AML-193 (cell line): ENCODE measurements around the gene PRPF39.
"Not testable (repeated sequence)": the region's sequence is repeated elsewhere in the genome, so short reads cannot be mapped to it uniquely, and the experiment has no call there.

ENCODE experiments used
- DNase-seq, 2 experiments: peaks; one replicate each; lab custom pipeline; 2025; lab: John Stamatoyannopoulos, UW

The PRPF39 gene, protein sequence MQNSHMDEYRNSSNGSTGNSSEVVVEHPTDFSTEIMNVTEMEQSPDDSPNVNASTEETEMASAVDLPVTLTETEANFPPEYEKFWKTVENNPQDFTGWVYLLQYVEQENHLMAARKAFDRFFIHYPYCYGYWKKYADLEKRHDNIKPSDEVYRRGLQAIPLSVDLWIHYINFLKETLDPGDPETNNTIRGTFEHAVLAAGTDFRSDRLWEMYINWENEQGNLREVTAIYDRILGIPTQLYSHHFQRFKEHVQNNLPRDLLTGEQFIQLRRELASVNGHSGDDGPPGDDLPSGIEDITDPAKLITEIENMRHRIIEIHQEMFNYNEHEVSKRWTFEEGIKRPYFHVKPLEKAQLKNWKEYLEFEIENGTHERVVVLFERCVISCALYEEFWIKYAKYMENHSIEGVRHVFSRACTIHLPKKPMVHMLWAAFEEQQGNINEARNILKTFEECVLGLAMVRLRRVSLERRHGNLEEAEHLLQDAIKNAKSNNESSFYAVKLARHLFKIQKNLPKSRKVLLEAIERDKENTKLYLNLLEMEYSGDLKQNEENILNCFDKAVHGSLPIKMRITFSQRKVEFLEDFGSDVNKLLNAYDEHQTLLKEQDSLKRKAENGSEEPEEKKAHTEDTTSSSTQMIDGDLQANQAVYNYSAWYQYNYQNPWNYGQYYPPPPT

DNA sequence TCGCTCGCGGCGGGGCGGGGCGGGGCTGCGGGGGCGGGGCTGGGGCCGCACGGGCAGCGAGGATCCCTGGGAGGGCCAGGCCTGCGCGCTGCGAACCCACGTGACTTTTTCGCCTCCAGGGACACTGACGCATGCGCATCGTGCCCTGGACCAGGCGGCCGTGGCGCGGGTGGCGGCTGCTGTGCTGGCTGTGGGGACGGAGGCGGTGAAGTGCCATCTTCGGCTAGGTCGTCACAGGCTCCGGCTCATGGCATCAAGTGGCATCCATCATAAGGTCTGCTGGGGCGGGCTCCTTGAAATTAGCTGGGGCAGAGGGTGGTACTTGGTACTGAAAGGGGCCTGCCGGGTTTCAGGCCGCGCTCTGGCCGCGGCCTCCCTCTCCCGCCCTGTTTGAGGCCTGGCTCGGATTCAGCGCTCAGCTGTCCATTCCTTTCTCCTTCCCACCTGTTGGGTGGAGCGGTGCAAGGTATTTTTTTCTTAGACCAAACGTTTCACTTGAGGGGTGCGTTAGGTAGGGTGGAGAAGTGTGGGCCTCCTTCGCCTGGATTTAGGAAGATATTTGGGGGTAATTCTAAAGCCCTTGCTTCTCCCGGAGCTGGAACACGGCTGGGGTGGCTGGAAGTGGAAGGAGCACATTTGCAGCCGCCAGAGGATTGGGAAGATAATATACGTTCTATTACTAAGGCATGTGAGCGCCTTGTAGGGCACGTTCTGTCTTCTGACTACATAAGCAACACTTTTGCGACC is at the start of gene PRPF39:
Gene PRPF39, plus strand, starts transcription at position 141 of the 747 bp plus-strand sequence. CDS start 11,124 bp downstream, outside the sequence.
- DNase-seq: peak; percentile 81 to 88

DNA sequence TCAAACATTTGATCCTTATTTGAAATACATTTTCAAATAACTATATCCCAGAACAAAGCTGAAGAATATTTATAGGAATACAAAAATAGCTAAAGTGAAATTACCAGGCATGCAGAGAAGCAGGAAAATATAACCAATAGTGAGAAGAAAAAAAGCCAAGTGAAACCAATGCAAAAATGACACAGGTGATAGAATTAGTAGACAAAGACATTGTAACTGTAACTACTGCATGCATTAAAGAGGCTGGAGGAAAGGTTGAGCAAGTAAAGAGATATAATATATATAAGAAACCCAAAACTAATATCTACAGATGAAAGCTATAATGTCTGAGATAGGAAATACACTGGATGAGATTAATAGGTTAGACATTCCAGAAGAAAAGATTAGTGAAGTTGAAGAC is 49.2 kb upstream of the PRPF39 start:
- DNase-seq: no peak

DNA sequence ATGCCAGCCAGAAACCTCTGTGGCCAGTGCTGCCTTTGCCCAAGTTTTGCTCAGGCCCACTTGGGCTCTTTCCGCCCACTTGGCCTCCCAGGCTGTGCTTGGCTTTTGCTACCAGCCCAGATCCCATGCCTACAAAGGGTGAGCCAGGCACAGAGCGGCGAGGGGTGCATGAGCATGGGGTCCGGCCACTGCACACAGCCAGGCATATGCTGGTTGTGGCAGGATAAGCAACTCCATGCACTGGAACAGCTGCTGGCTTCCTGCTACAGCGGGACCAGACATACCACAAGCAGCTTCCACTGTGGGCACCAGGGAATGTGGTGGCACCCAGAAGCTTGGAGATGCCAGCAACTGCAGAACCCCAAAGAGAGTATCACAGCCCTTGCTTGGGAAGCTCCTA is 45.7 kb upstream of the PRPF39 start:
- no peak for DNase-seq

DNA sequence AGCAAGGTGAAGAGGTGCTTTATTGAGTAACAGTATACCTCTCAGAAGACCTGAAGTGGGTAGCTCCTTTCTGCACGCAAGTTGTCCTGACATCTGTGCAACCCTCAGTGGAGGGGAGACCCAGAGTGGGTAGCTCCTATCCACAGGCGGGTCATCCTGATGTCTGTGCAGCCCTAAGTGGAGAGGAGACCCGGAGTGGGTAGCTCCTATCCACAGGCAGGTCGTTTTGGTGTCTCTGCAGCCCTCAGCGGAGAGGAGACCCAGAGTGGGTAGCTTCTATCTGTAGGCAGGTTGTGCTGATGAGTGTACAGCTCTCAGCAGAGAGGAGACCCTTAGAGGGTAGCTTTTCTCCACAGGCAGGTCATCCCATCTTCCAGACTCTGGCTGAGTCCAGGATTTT is 45.1 kb upstream of the PRPF39 start:
- no peak for DNase-seq

DNA sequence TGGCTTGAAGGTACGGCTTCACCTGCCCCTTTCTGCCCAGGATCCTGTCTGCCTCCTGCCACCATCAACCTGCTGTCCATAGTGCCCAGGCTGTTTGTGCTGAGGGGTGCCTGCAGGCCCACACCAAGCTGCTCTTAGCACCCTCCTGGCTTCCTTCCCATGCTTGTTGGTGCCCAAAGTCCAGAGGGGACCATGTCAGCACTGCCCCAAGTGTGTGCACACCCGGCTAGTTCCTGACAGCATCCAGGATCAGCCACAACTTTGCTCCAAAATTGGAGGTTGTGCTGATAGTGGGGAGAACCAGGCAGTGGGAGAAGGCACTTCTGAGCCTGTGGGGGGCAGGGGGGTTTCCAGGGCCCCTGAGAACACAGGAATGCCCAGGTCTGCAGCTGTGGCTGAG is 44.5 kb upstream of the PRPF39 start:
- DNase-seq: no peak

DNA sequence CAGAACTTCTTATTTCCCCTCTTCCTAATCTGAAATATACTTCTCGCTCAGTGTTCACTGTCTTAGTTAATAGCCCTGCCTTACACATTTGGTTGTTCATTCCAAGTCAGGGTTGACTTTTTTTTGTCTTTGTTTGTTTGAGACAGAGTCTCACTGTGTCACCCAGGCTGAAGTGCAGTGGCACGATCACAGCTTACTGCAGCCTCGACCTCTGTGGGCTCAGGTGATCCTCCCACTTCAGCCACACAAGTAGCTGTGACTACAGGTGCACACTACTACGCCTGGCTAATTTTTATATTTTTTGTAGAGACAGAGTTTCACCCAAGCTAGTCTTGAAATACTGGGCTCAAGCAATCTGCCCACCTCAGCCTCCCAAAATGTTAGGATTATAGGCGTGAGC is 42.3 kb upstream of the PRPF39 start:
- no peak for DNase-seq

DNA sequence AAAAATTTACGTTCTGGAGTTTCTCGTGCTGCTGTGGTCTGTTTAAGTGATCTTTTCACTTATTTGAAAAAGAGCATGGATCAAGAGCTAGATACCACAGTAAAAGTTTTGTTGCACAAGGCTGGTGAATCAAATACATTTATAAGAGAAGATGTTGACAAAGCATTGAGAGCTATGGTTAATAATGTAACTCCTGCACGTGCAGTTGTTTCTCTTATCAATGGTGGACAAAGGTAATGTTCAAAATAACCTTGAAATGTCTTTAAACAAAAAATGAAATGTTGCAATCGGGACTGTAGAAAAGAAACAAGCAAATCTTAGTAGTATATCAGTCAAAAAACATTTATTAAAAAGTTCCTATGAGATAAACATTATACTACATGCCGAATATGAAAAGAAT is 39.3 kb upstream of the PRPF39 start:
- no peak for DNase-seq

DNA sequence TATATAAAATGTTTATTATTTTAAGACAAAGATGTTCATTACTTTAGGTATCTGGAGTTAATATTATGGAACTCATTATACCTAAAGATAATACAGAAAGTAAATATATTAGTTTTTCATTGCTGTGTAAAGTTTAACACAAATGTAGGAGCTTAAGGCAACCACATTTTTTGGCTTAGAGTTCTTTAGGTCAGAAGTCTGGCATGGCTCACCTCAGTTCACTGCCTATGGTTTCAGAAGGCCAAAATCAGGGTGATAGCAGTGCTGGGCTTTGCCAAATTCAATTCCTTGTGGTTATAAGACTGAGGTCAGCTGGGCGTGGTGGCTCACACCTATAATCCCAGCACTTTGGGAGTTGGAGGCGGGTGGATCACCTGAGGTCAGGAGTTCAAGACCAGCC is 35.5 kb upstream of the PRPF39 start:
- no peak for DNase-seq

DNA sequence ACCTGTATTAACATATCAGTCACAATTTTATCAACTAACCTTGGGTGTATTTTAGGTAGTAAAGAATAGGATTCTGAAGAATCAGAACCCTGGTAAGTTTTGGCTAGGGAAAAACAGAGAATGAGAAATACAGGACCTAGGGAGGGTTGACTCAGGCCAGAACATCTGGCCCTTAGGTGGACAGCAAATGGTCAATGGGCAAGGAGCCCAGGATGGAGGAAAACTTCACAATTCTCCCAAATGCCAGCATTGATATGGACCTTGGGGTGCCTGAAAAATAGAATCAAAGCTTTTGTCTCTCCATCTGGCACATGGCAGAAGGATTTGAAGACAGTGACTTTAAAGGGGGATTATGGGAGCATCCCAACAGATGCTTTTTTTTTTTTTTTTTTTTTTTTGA is 32.7 kb upstream of the PRPF39 start:
- DNase-seq: no peak

DNA sequence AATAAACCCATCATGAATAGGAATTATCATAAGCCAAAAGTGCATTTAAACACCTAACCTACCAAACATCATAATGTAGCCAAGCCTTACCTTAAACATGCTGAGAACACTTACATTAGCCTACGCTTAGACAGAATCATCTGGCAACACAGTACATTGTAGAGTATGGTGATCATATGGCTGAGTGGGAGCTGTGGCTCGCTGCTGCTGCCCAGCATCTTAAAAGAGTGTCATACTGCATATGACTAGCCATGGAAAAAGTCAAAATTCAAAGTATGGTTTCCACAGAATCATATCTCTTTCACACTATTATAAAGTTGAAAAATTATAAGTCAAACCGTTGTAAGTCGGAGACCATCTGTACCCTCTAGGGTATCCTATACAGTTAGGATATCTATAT is 32.0 kb upstream of the PRPF39 start:
- no peak for DNase-seq

DNA sequence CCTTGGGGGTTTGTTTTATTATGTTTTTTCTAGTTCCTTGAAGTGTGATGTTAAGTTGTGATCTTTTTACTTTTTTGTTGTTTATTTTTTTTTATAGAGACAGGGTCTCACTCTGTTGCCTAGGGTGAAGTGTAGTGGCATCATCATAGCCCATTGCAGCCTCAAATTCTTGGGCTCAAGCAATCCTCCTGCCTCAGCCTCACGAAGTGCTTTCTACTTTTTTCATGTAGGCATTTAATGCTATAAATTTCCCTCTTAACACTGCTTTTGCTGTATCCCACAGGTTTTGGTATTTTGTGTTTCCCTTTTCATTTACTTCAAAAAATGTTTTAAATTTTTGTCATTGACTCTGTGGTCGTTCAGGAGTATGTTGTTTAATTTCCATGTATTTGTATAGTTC is 26.6 kb upstream of the PRPF39 start:
- DNase-seq: no peak

DNA sequence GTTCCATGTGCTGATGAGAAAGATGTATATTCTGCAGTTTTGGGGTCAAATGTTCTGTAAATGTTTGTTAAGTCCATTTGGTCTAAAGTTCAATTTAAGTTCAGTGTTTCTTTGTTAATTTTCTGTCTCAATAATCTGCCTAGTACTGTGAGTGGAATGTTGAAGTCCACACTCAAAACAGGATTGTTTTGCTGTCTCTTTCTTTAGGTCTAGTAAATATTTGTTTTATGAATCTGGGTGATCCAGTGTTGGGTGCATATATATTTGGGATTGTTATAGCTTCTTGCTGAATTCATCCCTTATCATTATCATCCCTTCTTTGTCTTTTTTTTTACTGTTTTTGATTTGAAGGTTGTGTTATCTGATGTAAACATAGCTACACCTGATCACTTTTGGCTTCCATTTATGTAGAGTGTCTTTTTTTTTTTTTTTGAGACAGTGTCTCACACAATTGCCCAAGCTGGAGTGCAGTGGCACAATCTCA is 26.0 kb upstream of the PRPF39 start:
- no peak for DNase-seq

DNA sequence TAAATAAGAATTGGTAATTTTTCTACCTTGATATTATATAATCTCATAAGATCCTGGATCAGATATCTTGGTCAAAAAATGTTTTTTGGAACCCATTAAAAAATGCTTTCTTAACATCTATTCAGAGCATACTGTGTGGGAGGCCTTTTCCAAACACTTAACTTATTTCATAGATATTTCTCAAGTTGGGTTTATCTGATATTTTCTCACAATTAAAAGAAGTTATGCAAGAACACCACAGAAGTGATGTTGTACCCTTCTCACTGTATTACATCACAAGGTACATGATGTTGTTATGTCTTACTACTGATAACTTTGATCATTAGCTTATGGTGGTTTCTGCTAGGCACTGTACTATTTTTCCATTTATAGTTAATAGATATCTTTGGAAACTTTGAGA is 23.4 kb upstream of the PRPF39 start:
- DNase-seq: no peak

DNA sequence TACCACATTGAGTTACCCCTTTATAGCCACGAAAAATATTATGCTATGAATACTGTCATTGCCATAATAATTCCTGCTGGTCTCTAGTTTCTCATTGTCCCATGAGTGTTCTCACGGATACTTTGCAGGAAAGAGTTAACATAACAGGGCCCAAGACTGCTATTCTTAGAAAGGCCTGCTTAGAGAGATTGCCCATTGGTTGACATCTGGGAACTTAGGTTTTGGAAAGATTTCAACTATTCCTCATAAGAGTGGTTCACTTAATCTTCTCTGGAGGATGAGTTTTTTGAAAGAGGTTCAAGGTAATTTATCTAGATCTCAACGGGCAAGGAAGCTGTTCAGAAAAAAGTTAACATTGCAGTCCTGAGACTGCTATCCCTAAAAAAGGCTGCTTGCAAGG is 18.4 kb upstream of the PRPF39 start:
- no peak for DNase-seq

DNA sequence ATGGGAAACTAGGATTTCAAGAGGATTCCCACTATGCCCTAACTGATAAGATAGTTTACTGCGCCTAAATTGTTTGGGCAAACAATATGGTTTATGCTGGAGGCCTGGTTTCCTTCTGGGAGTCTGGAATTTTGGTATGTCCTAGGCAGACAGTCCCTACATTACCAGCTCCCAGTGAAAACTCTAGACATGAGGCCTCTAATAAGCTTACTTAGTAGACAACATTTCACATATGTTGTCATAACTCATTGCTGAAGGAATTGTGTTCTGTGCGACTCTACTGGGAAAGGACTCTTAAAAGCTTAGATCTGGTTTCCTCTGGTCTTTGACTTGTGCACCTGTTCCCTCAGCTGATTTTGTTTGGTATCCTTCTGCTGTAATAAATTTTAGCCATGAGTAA is 18.0 kb upstream of the PRPF39 start:
- no peak for DNase-seq

DNA sequence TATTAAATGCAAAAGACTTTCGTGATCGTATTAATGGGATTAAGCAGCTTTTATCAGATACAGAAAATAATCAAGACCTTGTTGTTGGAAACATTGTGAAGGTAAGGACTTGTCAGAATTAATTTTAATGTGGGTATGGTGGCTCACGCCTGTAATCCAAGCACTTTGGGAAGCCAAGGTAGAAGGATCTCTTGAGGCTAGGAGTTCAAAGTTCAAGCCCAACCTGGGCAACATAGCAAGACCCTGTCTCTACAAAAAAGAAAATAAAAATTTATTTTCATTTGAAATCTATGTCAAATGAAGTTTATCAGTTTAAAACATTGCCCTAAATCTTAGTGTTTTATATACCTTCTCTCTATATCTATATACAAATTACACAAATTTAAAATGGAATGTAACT is 17.2 kb upstream of the PRPF39 start:
- DNase-seq: no peak

DNA sequence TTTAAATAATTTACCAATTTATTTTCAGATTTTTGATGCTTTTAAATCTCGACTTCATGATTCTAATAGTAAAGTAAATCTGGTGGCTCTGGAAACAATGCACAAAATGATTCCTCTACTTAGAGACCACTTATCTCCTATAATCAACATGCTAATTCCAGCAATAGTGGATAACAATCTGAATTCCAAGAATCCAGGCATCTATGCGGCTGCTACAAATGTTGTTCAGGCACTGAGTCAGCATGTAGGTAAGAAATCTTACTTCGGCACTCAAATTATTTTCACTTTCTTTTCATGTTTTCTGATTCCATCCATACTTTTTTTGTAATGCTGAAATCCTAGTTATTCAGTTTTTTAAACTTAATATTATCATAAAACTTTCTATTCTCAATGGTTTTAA is 15.5 kb upstream of the PRPF39 start:
- no peak for DNase-seq

DNA sequence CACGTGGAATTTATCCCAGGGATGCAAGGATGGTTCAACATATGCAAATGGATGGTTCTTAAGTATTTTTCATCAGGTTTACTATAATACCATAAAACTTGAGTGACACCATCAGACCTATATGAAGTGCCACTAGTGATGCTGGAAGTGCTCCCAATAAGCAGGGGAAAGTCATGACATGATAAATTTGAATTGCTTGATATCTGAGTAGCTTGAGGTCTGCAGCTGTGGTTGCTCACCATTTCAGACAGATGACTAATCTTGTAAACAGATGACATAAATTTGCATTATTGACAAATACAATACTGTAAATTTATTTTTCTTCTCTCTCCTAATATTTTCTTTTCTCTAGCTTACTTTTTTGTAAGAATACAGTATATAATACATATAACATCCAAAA is 13.7 kb upstream of the PRPF39 start:
- DNase-seq: no peak

DNA sequence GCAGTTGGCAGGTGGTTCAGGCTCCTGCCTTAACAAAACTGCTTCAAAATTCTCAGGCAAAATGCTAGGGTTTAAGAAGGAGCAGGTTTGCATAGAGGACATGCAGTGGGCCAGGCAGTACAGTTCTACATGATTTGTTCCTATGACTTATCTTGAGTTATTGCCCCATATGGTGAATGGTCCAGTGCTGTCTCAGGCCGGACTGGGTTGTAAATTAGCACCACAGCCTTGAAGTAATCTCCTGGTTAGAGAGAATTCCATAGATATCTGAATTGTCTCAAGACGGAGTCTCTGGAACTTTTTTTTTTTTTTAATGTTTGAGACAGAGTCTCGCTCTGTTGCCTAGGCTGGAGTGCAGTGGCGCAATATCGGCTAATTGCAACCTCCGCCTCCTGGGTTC is 11.8 kb upstream of the PRPF39 start:
- no peak for DNase-seq

DNA sequence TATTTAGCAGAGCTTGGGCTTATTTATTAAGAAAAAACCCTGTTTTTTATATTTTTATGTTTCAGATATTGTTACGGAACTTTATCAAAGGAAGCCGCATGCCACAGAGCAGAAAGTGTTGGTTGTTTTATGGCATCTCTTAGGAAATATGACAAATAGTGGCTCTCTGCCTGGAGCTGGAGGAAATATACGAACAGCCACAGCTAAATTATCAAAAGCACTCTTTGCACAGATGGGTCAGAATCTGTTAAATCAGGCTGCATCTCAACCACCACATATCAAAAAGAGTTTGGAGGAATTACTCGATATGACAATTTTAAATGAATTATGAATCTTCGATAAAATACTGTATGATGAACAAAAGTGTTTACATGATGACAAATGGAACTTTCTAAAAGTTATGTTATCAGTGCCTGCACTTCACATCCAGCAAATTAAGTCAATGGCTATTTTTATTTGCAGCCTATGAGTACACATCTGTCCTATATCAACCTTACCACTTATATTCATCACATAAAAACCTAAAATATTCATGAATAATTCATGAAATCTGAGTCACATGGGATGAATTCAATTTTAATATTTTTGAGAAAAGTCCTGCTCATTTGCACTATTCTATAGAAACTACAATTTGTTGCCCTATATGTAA is 10.6 kb upstream of the PRPF39 start:
- no peak for DNase-seq

DNA sequence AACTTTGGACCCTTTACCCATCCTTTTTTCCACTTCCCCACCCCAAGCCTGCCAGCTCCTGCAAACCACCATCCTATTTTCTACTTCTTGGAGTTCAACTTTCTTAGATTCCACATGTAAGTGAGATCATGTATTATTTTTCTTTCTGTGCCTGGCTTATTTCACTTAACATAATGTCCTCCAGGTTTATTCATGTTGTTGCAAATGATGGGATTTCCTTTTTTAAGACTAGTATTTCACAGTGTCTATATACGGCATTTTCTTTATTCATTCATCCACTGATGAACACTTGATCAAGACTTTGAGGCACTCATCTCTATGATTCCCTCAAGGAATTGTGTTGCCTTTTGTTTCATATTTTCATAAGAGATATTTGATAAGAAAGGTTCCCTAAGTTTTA is 5.6 kb upstream of the PRPF39 start:
- no peak for DNase-seq

DNA sequence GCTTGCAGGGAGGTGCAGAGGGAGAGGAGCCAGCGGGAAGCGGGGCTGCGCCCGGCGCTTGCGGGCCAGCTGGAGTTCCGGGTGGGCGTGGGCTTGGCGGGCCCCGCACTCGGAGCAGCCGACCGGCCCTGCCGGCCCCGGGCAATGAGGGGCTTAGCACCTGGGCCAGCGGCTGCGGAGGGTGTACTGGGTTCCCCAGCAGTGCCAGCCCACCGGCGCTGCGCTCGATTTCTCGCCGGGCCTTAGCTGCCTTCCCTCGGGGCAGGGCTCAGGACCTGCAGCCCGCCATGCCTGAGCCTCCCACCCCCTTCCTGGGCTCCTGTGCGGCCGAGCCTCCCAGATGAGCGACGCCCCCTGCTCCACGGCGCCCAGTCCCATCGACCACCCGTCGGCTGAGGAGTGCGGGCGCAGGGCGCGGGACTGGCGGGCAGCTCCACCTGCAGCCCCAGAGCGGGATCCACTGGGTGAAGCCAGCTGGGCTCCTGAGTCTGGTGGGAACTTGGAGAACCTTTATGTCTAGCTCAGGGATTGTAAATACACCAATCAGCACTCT is 3.4 kb upstream of the PRPF39 start:
- DNase-seq: not testable (repeated sequence)
